ENCODE results near the gene SERPINI2.

The SERPINI2 gene, protein sequence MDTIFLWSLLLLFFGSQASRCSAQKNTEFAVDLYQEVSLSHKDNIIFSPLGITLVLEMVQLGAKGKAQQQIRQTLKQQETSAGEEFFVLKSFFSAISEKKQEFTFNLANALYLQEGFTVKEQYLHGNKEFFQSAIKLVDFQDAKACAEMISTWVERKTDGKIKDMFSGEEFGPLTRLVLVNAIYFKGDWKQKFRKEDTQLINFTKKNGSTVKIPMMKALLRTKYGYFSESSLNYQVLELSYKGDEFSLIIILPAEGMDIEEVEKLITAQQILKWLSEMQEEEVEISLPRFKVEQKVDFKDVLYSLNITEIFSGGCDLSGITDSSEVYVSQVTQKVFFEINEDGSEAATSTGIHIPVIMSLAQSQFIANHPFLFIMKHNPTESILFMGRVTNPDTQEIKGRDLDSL

DNA sequence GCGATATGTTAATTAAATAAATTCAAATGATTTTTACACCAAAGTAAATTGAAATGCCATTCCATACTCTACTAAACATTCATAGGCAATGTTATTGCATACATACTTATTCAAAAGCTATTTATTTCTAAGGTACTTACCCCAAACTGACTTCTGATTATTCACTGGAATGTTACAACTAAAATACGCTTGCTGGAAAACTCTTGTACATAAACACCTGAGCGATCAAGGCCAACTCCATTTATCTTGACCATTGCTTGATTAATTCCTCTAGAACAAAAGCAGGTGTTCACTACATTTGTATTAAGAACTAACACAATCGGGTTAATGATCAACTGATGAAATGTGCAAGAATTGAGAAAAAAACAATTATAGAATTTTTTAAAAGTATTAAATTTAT lies at the start of gene SERPINI2:
Gene SERPINI2, minus strand, starts transcription at position 180 of the 400 bp plus-strand sequence. CDS start 2,208 bp downstream, outside the sequence.
- DNase-seq, result no peak

DNA sequence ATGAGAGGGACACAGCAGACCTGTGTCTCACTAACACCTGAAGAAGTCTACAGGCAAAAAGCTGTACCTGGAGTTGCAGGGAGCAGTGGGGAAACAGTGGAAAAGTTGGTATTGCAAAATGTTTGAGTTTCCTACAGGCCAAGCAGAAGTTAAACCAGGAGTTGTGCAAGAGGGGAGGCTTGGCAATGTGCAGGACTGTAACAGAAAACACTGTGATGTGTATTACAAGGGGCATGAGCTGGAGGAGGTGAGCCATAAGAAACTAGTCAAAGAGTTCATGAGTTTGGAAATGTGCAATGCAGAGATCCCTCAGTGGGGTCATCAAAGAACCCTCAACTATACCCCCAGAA lies 47.1 kb upstream of the SERPINI2 start:
- no peak for DNase-seq

DNA sequence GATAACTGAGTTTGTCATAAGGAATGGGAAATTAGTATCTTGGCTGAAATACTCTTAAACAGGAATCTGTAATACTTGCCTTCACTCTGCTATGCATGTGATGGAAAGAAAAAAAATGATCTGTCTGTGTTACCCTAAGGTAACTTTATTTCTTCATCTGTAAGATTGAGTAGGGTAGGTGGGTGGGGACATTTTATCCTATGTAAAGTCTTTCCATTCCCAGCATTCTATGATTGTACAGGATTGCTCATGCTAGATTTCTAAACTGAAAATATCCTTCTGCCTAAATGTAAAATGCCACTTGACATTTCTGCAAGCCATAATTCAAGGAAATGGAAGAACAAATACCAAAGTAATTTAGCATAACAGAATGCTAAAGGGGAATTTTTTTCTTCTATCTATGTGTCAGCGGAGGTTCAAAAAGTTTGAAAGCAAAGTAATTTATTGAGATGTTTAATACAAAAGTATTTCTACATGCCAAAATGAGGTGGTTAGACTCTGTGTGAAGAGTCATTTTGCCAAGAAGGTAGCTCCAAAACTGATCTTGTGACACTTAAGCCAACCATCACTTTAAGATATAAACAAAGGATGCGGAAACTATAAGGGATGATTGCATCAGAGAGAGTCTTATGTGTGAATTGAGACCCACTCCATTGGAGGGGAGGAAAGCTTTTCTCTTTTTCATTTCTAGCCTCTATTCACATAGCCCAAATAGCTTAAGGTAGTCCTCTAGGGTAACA lies 46.6 kb upstream of the SERPINI2 start:
- no peak for DNase-seq

DNA sequence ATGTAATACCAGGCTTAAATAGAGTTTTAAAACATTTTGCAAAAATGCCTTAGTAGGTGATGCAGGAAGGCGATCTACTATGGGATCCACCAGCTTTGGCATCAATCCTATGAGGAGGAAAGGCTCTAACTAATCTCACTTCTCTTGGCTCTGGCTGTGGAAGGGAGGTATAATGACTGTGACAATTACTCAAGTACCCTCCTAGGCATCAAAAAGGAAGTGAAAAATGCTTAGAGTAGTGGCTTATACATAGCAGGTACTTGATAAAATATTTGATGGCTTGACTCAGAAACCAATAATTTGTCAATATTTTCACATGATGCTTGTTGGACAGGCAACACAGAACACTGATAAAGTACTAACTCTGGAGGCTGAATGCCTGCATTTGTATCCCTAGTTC lies 34.1 kb upstream of the SERPINI2 start:
- no peak for DNase-seq

DNA sequence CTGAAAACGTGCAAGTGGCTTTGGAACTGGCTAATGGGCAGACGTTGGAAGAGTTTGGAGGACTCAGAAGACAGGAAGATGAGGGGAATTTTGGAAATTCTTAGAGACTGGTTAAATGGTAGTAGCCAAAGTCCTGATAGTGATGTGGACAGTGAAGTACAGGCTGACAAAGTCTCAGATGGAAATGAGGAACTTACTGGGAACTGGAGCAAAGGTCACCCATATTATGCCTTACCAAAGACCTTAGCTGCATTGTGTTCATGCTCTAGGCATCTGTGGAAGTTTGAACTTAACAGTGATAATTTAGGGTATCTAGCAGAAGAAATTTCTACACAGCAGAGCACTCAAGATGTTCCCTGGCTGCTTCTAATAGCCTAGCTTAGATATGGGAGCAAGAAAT lies 28.6 kb upstream of the SERPINI2 start:
- DNase-seq, result no peak

DNA sequence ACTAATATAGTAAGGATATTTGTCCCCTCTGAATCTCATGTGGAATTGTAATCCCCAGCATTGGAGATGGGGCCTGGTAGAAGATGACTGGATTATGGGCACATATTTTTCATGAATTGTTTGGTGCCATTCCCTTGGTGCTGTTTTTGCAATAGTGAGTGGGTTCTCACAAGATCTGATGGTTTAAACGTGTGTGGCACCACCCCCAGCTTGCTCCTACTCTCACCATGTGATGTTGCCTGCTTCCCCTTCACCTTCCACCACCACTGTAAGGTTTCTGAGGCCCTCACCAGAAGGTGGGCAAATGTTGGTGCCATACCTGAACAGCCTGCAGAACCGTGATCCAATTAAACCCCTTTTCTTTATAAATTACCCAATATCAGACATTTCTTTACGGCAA lies 28.1 kb upstream of the SERPINI2 start:
- DNase-seq, result no peak

DNA sequence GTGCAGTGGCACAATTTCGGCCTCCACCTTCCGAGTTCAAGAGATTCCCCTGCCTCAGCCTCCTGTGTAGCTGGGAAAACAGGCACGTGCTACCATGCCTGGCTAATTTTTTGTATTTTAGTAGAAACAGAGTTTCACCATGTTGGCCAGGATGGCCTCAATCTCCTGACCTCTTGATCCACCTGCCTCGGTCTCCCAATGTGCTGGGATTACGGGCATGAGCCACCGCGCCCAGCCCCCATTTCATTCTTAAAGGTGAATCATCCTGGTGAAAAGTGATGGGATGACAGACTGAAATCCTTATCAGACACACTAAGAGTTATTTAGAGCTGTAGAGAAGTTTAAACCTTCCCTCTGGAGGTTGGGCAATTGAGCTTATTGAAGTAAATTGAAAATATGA lies 24.1 kb upstream of the SERPINI2 start:
- DNase-seq, result no peak

DNA sequence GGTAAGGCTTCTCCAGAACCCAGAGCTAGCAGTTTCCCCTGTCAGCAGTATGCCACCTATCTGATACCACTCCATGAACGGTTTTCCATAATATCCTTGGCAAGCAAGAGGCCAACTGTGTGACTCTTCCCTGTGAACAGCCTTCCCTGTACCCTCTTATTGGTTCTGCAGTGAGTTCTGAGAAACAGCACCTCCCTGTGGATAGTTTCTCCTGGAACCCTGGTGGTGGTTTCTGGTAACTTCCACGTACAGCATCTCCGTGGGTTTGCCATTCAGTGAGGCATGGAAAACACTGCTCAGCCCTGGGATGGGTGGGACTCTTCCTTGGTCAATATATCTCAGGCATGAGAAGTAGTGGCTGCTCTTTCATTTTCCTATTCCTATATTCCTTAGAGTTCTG lies 19.4 kb upstream of the SERPINI2 start:
- DNase-seq, result no peak

DNA sequence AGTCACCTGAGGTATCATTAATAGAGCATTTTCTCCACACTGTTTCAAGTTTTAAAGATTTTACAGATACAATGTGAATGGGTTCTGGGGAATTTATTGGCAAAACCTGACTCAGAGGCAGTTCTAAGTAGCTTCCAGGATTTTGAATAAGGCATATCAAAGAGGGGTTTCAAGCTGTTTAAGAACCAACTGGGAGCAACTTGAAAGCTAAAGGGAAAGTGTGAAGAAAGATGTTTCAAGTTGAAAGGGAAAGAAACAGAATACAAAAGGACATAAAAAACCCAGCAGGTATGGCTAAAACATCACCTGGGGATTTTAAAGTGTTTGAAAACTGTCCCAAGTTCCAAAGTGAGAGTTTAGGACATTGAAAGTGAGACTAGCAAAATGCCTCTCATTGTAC lies 17.8 kb upstream of the SERPINI2 start:
- no peak for DNase-seq

DNA sequence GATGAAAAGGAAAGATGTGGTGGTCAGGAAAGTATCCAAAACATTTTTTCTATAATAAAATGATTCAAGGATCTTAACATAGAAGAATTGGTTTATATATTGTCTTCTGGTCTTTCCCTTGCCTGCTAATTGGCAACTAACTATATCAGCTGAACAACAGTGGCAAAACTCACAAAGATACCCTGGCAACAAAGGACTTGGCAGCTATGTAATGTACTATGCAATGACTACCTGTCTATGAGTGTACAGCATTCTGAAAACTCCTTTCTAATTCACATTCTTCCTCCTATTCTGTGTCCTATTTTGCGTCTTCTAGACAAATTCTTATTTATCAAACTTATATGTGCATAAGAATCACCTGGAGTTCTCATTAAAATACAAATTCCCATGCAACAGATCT lies 15.7 kb upstream of the SERPINI2 start:
- no peak for DNase-seq

DNA sequence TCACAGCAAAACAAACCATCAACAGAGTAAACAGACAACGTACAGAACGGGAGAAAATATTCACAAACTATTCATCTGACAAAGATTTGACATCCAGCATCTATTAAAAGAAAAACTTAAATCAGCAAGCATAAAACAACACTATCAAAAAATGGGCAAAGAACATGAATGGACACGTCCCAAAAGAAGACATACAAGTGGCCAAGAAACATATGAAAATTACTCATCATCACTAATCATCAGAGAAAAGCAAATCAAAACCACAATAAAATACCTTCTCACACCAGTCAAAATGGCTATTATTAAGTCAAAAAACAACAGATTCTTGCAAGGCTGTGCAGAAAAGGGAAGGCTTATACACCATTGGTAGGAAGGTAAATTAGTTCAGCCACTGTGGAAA lies 13.7 kb upstream of the SERPINI2 start:
- DNase-seq, result no peak

DNA sequence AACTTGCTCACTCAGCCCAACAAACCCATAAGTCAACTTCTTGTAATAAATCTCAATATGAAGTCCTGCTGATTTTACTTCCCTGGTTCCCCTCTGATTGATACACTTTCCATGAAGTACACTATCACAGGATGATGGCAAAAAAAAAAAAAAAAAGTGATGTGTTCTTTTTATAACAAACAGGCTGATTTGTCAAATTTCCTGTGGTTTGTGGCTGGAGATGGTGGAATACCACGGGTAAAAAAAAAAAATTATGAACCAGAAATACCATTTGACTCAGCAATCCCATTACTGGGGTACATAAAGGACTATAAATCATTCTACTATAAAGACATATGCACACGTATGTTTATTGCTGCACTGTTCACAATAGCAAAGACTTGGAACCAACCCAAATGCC lies 10.7 kb upstream of the SERPINI2 start:
- DNase-seq, result no peak

DNA sequence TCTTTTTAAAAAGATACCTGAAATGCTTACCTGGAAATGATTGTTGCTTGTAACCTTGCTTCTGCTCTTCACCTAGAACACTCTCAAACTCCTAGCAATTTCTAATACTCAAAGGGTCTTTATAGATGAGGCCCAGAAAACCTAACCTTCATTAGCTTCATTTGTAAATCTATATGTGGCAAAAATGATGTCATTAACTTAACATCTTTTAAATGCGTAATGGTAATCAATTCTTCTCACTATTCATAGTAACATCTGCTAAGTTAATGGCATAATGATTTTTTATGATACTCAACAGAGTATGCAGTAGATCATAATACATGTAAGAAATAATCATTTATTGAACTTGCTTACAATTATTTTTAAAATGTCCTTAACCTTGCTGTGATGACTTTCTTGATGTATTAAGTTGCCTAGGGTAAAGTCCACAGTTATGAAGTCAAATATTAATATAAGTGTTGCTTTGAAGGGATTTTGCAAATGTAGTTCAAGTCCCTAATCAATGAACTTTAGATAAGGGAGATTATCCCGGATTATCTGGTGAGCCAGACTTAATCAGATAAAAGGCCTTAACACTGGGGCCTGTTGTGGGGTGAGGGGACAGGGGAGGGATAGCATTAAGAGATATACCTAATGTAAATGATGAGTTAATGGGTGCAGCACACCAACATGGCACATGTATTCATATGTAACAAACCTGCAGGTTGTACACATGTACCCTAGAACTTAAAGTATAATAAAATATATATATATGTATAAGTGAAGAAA lies 10.1 kb upstream of the SERPINI2 start:
- DNase-seq, result no peak

DNA sequence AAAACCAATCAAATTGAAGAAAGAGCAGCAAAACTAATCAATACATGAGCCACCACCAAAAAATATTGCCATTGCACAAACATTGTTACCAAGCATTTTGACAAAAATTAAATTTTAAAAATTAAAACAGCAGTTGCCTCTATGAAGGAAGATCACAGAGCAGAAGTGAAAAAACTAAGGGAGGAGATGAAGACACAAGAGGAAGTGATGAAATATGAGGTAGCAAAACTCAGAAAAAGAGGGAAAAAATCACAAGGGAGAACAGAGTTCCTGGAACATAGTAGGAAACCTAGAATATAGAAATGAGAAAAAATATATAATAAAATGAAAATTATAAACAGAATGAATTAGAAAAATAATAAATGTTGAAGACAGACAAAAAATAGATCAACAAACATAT lies 7.3 kb upstream of the SERPINI2 start:
- no peak for DNase-seq

DNA sequence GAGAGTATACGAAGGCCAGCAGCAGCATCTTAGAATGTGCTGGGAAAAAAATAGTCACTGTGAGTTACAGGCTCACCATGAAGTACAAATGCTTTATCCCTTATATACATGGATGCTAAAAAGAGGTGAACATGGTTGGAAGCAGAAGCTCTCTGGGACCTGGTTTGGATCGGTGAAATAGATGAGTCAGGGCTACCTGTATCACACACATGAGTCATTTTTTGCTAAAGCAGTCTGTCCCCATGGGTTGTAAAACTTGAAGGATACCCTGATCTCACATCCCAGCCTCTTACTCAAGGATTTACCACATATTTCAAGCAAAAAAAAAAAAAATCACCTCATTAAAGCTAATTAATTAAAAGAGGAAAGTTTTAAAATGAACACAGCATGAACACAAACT lies 6.9 kb upstream of the SERPINI2 start:
- no peak for DNase-seq

DNA sequence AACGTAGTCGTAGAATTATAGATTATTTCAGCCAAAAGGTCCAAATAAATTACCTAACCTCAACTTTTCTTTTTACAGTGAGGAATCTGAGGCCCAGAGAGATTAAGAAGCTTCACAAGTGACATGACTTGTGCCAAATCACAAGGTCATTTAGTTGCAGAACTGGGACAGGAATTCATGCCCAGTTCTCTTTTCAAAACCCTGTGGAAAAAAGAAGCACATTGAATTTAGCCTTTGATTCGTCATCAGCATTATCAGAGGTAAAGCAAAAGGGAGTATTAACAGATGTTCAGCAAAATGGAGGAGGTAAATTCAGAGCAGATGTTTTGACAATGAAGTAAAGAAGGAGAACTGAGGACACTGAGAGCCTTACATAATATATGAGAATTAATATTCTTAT lies 4.5 kb downstream of the SERPINI2 start:
- DNase-seq, result no peak

DNA sequence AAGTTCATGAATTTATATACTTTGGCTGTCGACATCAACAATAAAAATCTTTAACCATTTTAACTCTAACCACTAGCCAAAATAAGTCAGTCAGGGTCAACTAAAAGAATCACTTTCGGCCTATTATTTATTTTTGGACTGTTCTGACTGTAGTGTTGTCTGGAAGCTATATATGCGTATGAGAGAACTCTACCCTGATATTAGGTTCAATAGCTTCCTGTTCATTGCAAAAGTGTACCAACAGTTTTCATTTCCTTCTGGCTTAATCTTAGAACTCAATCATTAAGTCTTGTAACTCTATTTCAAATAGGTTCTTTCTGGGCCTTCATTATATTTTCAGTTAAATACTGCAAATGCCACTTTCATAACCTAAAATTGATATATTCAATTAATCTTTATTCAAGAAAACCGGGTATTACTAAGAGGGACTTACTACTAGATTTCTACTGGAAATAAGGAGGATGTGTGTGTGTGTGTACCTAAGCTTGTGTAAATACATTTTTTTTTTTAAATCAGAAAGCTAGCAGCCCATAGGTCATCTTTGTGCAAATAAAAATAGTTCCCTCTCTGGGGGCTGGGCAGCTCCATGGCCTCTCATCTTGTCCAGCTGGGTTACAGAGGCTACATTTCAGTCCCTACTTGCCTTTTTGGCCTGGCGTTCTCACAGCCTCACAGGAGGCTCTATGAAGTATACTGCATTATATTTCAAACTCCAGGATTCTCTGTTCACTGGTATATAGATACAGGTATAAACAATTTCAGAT lies 5.8 kb downstream of the SERPINI2 start:
- no peak for DNase-seq

DNA sequence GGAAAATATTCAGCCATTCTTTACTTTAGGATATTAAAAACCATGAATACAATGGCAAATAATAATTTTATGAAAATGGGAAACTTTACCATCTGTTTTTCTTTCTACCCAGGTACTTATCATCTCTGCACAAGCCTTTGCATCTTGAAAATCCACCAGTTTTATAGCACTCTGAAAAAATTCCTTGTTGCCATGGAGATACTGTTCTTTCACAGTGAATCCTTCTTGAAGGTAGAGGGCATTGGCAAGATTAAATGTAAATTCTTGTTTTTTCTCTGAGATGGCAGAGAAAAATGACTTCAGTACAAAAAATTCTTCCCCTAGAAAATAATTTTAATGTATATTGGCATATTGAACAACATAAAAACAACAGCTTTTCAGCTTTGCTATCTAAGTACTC lies 6.9 kb downstream of the SERPINI2 start:
- DNase-seq, result no peak

DNA sequence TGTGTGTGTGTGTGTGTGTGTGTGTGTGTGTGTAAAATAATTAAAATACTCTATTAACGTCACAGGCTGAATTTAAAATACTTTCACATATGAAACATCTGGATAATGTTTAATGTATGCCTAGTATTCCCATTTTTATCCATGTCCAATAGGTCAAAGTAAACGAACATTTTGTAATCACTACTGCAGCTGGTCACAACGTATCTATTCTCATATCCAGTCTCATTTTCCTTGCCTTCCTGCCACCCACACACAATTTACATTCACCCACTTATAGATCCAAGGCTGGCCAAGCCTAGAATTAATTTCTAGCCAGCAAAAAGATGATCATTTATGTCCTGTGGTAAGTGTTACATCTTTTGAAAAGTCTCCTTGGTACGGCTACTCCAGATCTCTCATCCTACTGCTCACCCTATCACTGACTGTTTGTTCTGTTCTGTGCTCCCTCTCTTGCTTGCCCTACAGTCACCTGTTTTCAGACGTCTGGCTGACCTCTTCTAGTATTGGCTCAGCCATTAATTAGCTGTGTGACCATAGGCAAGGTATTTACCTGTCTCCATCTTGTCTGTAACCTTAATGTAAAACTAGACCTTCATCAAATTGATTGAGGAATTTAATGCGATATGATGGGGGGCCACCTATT lies 17.6 kb downstream of the SERPINI2 start:
- no peak for DNase-seq

DNA sequence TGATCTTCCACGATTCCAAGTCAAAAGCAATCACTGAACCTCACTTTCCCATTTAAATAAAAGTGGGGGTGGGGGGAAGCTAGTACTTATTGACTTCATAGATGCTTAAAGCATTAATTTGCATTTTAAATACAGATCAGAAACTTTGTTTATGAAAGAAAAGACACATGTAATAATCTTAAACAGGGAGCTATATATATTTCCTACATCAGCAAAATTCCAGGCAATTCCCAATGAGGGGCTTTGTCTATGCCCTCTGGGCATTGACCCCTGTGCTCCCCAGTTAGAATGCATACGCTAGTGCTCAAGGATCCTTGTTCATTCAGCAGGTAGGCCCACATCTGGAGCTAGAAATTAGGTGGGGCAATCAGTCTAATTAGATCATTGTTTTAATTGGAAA lies 20.0 kb downstream of the SERPINI2 start:
- no peak for DNase-seq

DNA sequence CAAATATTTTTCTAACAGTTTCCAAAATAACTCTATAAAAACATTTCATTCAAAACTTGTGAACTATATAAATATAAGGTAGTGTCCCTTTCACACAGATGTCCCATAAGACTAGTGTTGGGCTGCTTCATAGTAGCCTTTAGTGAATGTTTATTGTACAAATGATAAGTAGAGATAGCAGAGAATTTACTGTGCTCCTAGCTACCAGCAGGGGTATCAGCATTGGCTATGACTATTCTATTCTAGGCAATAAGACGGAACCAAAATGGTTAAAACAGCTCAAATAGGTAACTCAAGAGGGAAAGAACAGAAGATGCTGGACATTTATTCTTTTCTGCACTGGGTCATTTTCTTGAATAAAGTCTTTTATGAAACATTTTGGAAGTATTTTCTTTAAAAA lies 22.6 kb downstream of the SERPINI2 start:
- DNase-seq, result no peak

DNA sequence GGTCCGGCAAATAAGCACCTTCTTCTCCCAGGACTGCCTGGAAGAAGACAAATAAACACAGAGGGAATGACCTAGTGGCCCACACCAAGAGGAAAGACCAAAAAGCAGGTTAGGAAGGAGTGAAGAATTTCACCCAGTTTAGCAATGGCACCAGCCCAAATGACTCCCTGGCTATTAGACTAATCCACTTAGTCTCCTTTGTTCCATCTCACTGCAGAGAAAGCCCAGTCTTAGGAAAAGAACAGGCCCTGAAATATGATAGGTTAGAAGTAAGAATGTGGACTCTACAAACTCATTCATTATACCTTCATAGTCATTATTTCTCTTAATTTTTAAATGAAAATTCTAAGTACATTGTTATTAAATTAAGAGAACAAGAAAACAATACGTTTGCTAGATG lies 23.2 kb downstream of the SERPINI2 start:
- DNase-seq, result no peak

DNA sequence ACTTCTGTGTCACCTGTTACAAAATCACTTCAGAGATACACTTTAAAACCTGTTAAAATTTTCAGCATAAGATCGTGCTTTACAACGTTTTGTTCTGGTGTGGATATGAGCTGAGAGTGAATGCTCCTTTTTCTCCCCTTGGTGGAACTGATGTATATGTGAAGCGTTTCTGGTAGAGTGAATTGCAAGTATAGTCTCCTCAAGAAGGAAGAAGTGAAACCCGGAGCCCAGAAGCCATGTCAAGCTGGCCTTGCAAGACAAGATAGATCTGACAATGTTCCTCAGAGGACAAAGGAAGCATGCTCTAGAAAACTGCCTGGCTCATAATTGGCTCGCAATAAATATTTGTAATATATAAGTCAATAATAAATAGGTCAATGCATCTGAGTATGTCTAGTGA lies 23.6 kb downstream of the SERPINI2 start:
- DNase-seq, result no peak
